Activated T-helper 1 cell treated with anti-CD3 and anti-CD28 coated beads, Interleukin-12 subunit alpha, Interleukin-12 subunit beta, Interleukin-2, Interleukin-4 antibody, amounts not matched to agents 30 ng/mL and 10 ng/mL and 1 ng/mL, durations not matched to agents 14 hours and 24 hours and 36 hours (primary cell): ENCODE measurements around the gene PTGES2. TPM values are rescaled to one million over a fixed set of nuclear protein-coding genes. Genes with fewer than 3 reads are reported as not detected.
"Not testable (repeated sequence)": the region's sequence is repeated elsewhere in the genome, so short reads cannot be mapped to it uniquely, and the experiment has no call there.

Source experiments
- DNase-seq: peaks from one replicate; pipeline ENCODE4 v3.0.0; 2021; ENCODE audit warnings: low spot score
- H3K27ac Mint-ChIP-seq: one replicate; pipeline ENCODE4 v1.8.0; 2021; ENCODE audit warnings: mild to moderate bottlenecking, mixed read lengths
- H3K27me3 Mint-ChIP-seq: one replicate; pipeline ENCODE4 v1.8.0; 2022; ENCODE audit warnings: mild to moderate bottlenecking, moderate library complexity, mixed read lengths; ENCODE audit not compliant: insufficient read depth
- H3K36me3 Mint-ChIP-seq: one replicate; pipeline ENCODE4 v1.8.0; 2021; ENCODE audit warnings: low read depth, mixed read lengths
- H3K4me1 Mint-ChIP-seq: one replicate; pipeline ENCODE4 v1.8.0; 2021; ENCODE audit warnings: low read depth, mixed read lengths
- H3K4me3 Mint-ChIP-seq: one replicate; pipeline ENCODE4 v1.8.0; 2021; ENCODE audit warnings: mild to moderate bottlenecking, moderate library complexity, mixed read lengths
- H3K9me3 Mint-ChIP-seq: one replicate; pipeline ENCODE4 v1.8.0; 2021; ENCODE audit warnings: mixed read lengths
- intact Hi-C: fragments of 100-400 bp; cut with micrococcal nuclease; formaldehyde crosslinking; loops from one replicate; pipeline ENCODE4 v1.15.1; 2024
- total RNA-seq: library from RNA; stranded (reverse); gene quantifications from 2 replicates; pipeline ENCODE4 v1.2.3, GENCODE V29; 2022

PTGES2 gene
- total RNA-seq, 1 donor from 2014 or later = 89.2 TPM

GRCh38 chr9:128141604-128142003, 14.1 kb upstream of the PTGES2 start:
- H3K36me3 Mint-ChIP-seq = no peaks in the 10 kb centered on the region
- no peak for DNase-seq
- no peak overlapping the region for H3K4me3 Mint-ChIP-seq
- peaks cover 12% of the 10 kb centered on the region for H3K4me1 Mint-ChIP-seq
- no peak overlapping the region for H3K27ac Mint-ChIP-seq
- intact Hi-C loops = no loop called here
- H3K9me3 Mint-ChIP-seq = no peaks in the 10 kb centered on the region
- peaks cover 3% of the 10 kb centered on the region for H3K27me3 Mint-ChIP-seq

- DNase-seq = no peak
- Mint-ChIP-seq H3K9me3 (no peaks in the 10 kb centered on the region), H3K4me1 (peaks cover 23% of the 10 kb centered on the region), H3K36me3 (no peaks in the 10 kb centered on the region), H3K27ac (no peak overlapping the region), H3K4me3 (no peak overlapping the region), H3K27me3 (peaks cover 6% of the 10 kb centered on the region)
- intact Hi-C loops = no loop called here
These were observed 12.1 kb upstream of the PTGES2 start for GRCh38 chr9:128139621-128140020.

- H3K9me3 Mint-ChIP-seq = no peaks in the 10 kb centered on the region
- peaks cover 16% of the 10 kb centered on the region for H3K27me3 Mint-ChIP-seq
- H3K4me3 Mint-ChIP-seq = no peak overlapping the region
- H3K27ac Mint-ChIP-seq = no peak overlapping the region
- no peaks in the 10 kb centered on the region for H3K36me3 Mint-ChIP-seq
- DNase-seq = no peak
- H3K4me1 Mint-ChIP-seq = peaks cover 22% of the 10 kb centered on the region
- intact Hi-C loops = no loop called here
These were observed 10.5 kb upstream of the PTGES2 start for GRCh38 chr9:128138001-128138400.

- peaks cover 25% of the 10 kb centered on the region for H3K27me3 Mint-ChIP-seq
- no peaks in the 10 kb centered on the region for H3K36me3 Mint-ChIP-seq
- H3K9me3 Mint-ChIP-seq = no peaks in the 10 kb centered on the region
- no peak for DNase-seq
- H3K4me3 Mint-ChIP-seq = no peak overlapping the region
- intact Hi-C loops = no loop called here
- peaks cover 23% of the 10 kb centered on the region for H3K4me1 Mint-ChIP-seq
- no peak overlapping the region for H3K27ac Mint-ChIP-seq
These were observed 9.6 kb upstream of the PTGES2 start for GRCh38 chr9:128136816-128137793.

- H3K4me1 Mint-ChIP-seq = peaks cover 18% of the 10 kb centered on the region
- H3K27me3 Mint-ChIP-seq = peaks cover 29% of the 10 kb centered on the region
- DNase-seq, H3K4me3 Mint-ChIP-seq, H3K27ac Mint-ChIP-seq, intact Hi-C loops, H3K9me3 Mint-ChIP-seq, H3K36me3 Mint-ChIP-seq: not testable (repeated sequence)
These were observed 8.0 kb upstream of the PTGES2 start for GRCh38 chr9:128135561-128135960.

GRCh38 chr9:128132139-128132538, 4.6 kb upstream of the PTGES2 start:
- H3K4me3 Mint-ChIP-seq, H3K9me3 Mint-ChIP-seq, DNase-seq, H3K27ac Mint-ChIP-seq, H3K36me3 Mint-ChIP-seq, intact Hi-C loops: not testable (repeated sequence)
- peaks cover 28% of the 10 kb centered on the region for H3K4me1 Mint-ChIP-seq
- H3K27me3 Mint-ChIP-seq = peaks cover 30% of the 10 kb centered on the region

GRCh38 chr9:128131346-128131745, 3.8 kb upstream of the PTGES2 start:
- H3K27ac Mint-ChIP-seq = not testable (repeated sequence)

GRCh38 chr9:128130651-128131050, 3.1 kb upstream of the PTGES2 start:
- H3K4me3 Mint-ChIP-seq, DNase-seq, H3K27ac Mint-ChIP-seq, intact Hi-C loops, H3K9me3 Mint-ChIP-seq, H3K36me3 Mint-ChIP-seq: not testable (repeated sequence)
- H3K27me3 Mint-ChIP-seq = peaks cover 30% of the 10 kb centered on the region
- peaks cover 36% of the 10 kb centered on the region for H3K4me1 Mint-ChIP-seq

More at GRCh38 chr9:128131346-128131745, 3.8 kb upstream of the PTGES2 start:
- H3K27me3 Mint-ChIP-seq = peaks cover 30% of the 10 kb centered on the region
- H3K4me3 Mint-ChIP-seq, H3K36me3 Mint-ChIP-seq, intact Hi-C loops, H3K9me3 Mint-ChIP-seq, DNase-seq: not testable (repeated sequence)
- peaks cover 33% of the 10 kb centered on the region for H3K4me1 Mint-ChIP-seq

GRCh38 chr9:128129976-128130590, 2.6 kb upstream of the PTGES2 start:
- H3K36me3 Mint-ChIP-seq, H3K27ac Mint-ChIP-seq, H3K9me3 Mint-ChIP-seq: not testable (repeated sequence)
- Mint-ChIP-seq H3K27me3 (peaks cover 28% of the 10 kb centered on the region), H3K4me1 (peaks cover 36% of the 10 kb centered on the region), H3K4me3 (peak overlapping the region; percentile 65)
- peak; percentile 37 for DNase-seq
- intact Hi-C loops = loop anchor here (2.0 kb wide), 1 partner anchor 61 kb away; the partner anchor contains the start of gene CIZ1

GRCh38 chr9:128128836-128129590, 1.5 kb upstream of the PTGES2 start:
- Mint-ChIP-seq H3K4me1 (peaks cover 41% of the 10 kb centered on the region), H3K9me3 (no peaks in the 10 kb centered on the region), H3K27me3 (peaks cover 23% of the 10 kb centered on the region), H3K27ac (peak overlapping the region; percentile 61), H3K36me3 (no peaks in the 10 kb centered on the region), H3K4me3 (peak overlapping the region; percentile 90)
- intact Hi-C loops = loop anchor here (1.0 to 2.0 kb wide), 9 partner anchors 12 to 358 kb away; partner anchors contain the start of genes BBLN, CIZ1, COQ4 and DPM2
- DNase-seq = no peak

- intact Hi-C loops = loop anchor here (1.0 to 2.0 kb wide), 10 partner anchors 11 to 357 kb away; partner anchors contain the start of genes BBLN, CIZ1, COQ4 and DPM2
These were observed 684 bp upstream of the PTGES2 start for GRCh38 chr9:128127990-128128835.

More at GRCh38 chr9:128127990-128128835, 684 bp upstream of the PTGES2 start:
- no peaks in the 10 kb centered on the region for H3K9me3 Mint-ChIP-seq
- H3K4me1 Mint-ChIP-seq = peaks cover 39% of the 10 kb centered on the region
- peak overlapping the region; percentile 90 for H3K4me3 Mint-ChIP-seq
- H3K36me3 Mint-ChIP-seq = peaks cover 4% of the 10 kb centered on the region
- peak; percentile 79 for DNase-seq
- peaks cover 19% of the 10 kb centered on the region for H3K27me3 Mint-ChIP-seq
- peak overlapping the region; percentile 99 for H3K27ac Mint-ChIP-seq
